ENCODE measurements around the gene CASP5. TPM values are rescaled to one million over a fixed set of nuclear protein-coding genes. Genes with fewer than 3 reads are reported as not detected.

CASP5 gene
- total RNA-seq, 1 experiment from 2014 or later = not detected

DNA sequence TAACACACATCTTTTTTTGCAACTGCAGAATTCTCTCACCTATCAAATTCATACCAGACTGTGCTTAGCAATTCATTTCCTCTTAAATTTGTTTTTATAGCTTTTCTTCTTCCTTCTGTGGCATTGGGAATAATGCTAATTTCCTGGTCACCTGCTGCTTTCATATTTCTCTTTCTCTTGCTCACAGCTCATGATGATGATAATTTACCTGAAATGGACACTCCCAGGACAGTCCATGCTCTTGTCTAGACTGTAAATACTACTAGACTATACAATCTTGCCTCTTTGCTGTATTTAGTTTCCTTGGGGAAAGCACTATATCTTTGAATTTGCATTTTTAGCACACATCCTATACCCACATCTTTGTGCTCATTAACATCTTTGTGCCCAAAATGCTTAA is 15.5 kb downstream of the CASP5 start:
- TF ChIP-seq ZNF138 (CRISPR knock-in tag; conservative IDR thresholded peaks at IDR 0.05) (no peak), NR2C2 (CRISPR knock-in tag; IDR thresholded peaks at IDR 0.05) (no peak), CREM (CRISPR knock-in tag; IDR thresholded peaks at IDR 0.05) (no peak)
- TF ChIP-seq, protein P1, sequence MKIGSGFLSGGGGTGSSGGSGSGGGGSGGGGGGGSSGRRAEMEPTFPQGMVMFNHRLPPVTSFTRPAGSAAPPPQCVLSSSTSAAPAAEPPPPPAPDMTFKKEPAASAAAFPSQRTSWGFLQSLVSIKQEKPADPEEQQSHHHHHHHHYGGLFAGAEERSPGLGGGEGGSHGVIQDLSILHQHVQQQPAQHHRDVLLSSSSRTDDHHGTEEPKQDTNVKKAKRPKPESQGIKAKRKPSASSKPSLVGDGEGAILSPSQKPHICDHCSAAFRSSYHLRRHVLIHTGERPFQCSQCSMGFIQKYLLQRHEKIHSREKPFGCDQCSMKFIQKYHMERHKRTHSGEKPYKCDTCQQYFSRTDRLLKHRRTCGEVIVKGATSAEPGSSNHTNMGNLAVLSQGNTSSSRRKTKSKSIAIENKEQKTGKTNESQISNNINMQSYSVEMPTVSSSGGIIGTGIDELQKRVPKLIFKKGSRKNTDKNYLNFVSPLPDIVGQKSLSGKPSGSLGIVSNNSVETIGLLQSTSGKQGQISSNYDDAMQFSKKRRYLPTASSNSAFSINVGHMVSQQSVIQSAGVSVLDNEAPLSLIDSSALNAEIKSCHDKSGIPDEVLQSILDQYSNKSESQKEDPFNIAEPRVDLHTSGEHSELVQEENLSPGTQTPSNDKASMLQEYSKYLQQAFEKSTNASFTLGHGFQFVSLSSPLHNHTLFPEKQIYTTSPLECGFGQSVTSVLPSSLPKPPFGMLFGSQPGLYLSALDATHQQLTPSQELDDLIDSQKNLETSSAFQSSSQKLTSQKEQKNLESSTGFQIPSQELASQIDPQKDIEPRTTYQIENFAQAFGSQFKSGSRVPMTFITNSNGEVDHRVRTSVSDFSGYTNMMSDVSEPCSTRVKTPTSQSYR (CRISPR knock-in tag; IDR thresholded peaks at IDR 0.05) = no peak
- TF ChIP-seq, protein P2, sequence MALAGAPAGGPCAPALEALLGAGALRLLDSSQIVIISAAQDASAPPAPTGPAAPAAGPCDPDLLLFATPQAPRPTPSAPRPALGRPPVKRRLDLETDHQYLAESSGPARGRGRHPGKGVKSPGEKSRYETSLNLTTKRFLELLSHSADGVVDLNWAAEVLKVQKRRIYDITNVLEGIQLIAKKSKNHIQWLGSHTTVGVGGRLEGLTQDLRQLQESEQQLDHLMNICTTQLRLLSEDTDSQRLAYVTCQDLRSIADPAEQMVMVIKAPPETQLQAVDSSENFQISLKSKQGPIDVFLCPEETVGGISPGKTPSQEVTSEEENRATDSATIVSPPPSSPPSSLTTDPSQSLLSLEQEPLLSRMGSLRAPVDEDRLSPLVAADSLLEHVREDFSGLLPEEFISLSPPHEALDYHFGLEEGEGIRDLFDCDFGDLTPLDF (CRISPR knock-in tag; IDR thresholded peaks at IDR 0.05) = no peak
- TF ChIP-seq, protein P3, sequence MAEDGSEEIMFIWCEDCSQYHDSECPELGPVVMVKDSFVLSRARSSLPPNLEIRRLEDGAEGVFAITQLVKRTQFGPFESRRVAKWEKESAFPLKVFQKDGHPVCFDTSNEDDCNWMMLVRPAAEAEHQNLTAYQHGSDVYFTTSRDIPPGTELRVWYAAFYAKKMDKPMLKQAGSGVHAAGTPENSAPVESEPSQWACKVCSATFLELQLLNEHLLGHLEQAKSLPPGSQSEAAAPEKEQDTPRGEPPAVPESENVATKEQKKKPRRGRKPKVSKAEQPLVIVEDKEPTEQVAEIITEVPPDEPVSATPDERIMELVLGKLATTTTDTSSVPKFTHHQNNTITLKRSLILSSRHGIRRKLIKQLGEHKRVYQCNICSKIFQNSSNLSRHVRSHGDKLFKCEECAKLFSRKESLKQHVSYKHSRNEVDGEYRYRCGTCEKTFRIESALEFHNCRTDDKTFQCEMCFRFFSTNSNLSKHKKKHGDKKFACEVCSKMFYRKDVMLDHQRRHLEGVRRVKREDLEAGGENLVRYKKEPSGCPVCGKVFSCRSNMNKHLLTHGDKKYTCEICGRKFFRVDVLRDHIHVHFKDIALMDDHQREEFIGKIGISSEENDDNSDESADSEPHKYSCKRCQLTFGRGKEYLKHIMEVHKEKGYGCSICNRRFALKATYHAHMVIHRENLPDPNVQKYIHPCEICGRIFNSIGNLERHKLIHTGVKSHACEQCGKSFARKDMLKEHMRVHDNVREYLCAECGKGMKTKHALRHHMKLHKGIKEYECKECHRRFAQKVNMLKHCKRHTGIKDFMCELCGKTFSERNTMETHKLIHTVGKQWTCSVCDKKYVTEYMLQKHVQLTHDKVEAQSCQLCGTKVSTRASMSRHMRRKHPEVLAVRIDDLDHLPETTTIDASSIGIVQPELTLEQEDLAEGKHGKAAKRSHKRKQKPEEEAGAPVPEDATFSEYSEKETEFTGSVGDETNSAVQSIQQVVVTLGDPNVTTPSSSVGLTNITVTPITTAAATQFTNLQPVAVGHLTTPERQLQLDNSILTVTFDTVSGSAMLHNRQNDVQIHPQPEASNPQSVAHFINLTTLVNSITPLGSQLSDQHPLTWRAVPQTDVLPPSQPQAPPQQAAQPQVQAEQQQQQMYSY (CRISPR knock-in tag; IDR thresholded peaks at IDR 0.05) = no peak
- TF ChIP-seq, protein P4, sequence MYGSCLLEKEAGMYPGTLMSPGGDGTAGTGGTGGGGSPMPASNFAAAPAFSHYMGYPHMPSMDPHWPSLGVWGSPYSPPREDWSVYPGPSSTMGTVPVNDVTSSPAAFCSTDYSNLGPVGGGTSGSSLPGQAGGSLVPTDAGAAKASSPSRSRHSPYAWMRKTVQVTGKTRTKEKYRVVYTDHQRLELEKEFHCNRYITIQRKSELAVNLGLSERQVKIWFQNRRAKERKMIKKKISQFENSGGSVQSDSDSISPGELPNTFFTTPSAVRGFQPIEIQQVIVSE (CRISPR knock-in tag; IDR thresholded peaks at IDR 0.05; ENCODE audit: borderline replicate concordance) = no peak
- TF ChIP-seq, protein P5, sequence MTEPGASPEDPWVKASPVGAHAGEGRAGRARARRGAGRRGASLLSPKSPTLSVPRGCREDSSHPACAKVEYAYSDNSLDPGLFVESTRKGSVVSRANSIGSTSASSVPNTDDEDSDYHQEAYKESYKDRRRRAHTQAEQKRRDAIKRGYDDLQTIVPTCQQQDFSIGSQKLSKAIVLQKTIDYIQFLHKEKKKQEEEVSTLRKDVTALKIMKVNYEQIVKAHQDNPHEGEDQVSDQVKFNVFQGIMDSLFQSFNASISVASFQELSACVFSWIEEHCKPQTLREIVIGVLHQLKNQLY (CRISPR knock-in tag; IDR thresholded peaks at IDR 0.05) = no peak
- TF ChIP-seq, protein P6, sequence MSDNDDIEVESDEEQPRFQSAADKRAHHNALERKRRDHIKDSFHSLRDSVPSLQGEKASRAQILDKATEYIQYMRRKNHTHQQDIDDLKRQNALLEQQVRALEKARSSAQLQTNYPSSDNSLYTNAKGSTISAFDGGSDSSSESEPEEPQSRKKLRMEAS (CRISPR knock-in tag; IDR thresholded peaks at IDR 0.05) = no peak

DNA sequence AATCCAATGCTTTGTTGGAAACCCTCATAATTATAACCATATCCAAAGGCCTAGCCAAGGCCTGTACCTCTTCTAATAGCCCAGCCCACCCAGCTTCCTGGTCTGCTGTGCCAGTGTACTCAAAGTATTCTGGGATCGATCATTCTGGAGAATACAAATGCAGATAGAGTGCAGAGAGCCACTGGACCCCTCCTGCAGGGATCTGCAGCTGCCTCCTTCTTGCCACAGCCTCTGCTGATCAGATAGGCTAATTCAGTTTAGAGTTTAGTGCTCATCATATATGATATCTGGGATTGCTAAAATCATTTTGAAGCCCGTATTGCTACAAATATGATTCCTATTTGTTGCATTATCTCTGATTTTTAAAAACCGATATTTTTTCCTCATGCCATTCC is 17.5 kb downstream of the CASP5 start:
- H3K4me1 Mint-ChIP-seq = peaks cover 8% of the 10 kb centered on the region
- peak; percentile 46; the same call in 1 of the 2 replicates for ATAC-seq
- H3K27me3 Mint-ChIP-seq (ENCODE audit: low read depth) = no peaks in the 10 kb centered on the region
- H3K27ac Mint-ChIP-seq = no peak overlapping the region
- CTCF ChIA-PET = no interaction called here
- H3K36me3 Mint-ChIP-seq = no peaks in the 10 kb centered on the region
- TF ChIP-seq RELA (CRISPR knock-in tag; IDR thresholded peaks at IDR 0.05; ENCODE audit: borderline replicate concordance) (no peak), SOX15 (CRISPR knock-in tag; IDR thresholded peaks at IDR 0.05) (no peak), ZBTB21 (CRISPR knock-in tag; IDR thresholded peaks at IDR 0.05; ENCODE audit: borderline replicate concordance) (no peak), FOXP1 (CRISPR knock-in tag; IDR thresholded peaks at IDR 0.05; ENCODE audit: borderline replicate concordance) (no peak), NFYB (CRISPR knock-in tag; conservative IDR thresholded peaks at IDR 0.05; ENCODE audit: low read depth) (no peak), TEAD4 (CRISPR knock-in tag; IDR thresholded peaks at IDR 0.05) (no peak), ETV6 (CRISPR knock-in tag; IDR thresholded peaks at IDR 0.05) (no peak), GTF2I (CRISPR knock-in tag; conservative IDR thresholded peaks at IDR 0.05) (no peak)
- TF ChIP-seq, protein P7, sequence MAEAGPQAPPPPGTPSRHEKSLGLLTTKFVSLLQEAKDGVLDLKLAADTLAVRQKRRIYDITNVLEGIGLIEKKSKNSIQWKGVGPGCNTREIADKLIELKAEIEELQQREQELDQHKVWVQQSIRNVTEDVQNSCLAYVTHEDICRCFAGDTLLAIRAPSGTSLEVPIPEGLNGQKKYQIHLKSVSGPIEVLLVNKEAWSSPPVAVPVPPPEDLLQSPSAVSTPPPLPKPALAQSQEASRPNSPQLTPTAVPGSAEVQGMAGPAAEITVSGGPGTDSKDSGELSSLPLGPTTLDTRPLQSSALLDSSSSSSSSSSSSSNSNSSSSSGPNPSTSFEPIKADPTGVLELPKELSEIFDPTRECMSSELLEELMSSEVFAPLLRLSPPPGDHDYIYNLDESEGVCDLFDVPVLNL (CRISPR knock-in tag; IDR thresholded peaks at IDR 0.05; ENCODE audit: borderline replicate concordance, low read depth) = no peak
- TF ChIP-seq, protein P8, sequence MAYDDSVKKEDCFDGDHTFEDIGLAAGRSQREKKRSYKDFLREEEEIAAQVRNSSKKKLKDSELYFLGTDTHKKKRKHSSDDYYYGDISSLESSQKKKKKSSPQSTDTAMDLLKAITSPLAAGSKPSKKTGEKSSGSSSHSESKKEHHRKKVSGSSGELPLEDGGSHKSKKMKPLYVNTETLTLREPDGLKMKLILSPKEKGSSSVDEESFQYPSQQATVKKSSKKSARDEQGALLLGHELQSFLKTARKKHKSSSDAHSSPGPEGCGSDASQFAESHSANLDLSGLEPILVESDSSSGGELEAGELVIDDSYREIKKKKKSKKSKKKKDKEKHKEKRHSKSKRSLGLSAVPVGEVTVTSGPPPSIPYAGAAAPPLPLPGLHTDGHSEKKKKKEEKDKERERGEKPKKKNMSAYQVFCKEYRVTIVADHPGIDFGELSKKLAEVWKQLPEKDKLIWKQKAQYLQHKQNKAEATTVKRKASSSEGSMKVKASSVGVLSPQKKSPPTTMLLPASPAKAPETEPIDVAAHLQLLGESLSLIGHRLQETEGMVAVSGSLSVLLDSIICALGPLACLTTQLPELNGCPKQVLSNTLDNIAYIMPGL (CRISPR knock-in tag; IDR thresholded peaks at IDR 0.05) = no peak
- TF ChIP-seq, protein P9, sequence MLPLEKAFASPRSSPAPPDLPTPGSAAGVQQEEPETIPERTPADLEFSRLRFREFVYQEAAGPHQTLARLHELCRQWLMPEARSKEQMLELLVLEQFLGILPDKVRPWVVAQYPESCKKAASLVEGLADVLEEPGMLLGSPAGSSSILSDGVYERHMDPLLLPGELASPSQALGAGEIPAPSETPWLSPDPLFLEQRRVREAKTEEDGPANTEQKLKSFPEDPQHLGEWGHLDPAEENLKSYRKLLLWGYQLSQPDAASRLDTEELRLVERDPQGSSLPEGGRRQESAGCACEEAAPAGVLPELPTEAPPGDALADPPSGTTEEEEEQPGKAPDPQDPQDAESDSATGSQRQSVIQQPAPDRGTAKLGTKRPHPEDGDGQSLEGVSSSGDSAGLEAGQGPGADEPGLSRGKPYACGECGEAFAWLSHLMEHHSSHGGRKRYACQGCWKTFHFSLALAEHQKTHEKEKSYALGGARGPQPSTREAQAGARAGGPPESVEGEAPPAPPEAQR (CRISPR knock-in tag; IDR thresholded peaks at IDR 0.05) = no peak
- H3K4me3 Mint-ChIP-seq = no peak overlapping the region
- no peak for DNase-seq (ENCODE audit: low spot score)
- POLR2A ChIA-PET = no interaction called here
- peaks cover 9% of the 10 kb centered on the region for H3K9me3 Mint-ChIP-seq

More for the DNA sequence above, 15.5 kb downstream of the CASP5 start:
- CTCF ChIA-PET = no interaction called here
- no peak for ATAC-seq
- no peak overlapping the region for H3K27ac Mint-ChIP-seq
- DNase-seq (ENCODE audit: low spot score) = no peak
- 0 out of 2 replicates have a peak, but pooled peaks cover 3% of the 10 kb centered on the region for H3K9me3 Mint-ChIP-seq
- H3K36me3 Mint-ChIP-seq = no peaks in the 10 kb centered on the region
- H3K27me3 Mint-ChIP-seq (ENCODE audit: low read depth) = no peaks in the 10 kb centered on the region
- POLR2A ChIA-PET = no interaction called here
- no peak overlapping the region for H3K4me3 Mint-ChIP-seq
- peaks cover 5% of the 10 kb centered on the region for H3K4me1 Mint-ChIP-seq

Measured in WTC11 (cell line).